Activated CD4-positive, alpha-beta T cell treated with anti-CD3 and anti-CD28 coated beads, Interleukin-2, amount 50 U/mL, for 48 hours (primary cell): ENCODE results near the gene PIGZ.
"Not testable (repeated sequence)": the region's sequence is repeated elsewhere in the genome, so short reads cannot be mapped to it uniquely, and the experiment has no call there.

Source experiments
- DNase-seq, 2 experiments: peaks; one replicate each; pipeline ENCODE4 v3.0.0-alpha.2; 2020

Gene PIGZ

DNA sequence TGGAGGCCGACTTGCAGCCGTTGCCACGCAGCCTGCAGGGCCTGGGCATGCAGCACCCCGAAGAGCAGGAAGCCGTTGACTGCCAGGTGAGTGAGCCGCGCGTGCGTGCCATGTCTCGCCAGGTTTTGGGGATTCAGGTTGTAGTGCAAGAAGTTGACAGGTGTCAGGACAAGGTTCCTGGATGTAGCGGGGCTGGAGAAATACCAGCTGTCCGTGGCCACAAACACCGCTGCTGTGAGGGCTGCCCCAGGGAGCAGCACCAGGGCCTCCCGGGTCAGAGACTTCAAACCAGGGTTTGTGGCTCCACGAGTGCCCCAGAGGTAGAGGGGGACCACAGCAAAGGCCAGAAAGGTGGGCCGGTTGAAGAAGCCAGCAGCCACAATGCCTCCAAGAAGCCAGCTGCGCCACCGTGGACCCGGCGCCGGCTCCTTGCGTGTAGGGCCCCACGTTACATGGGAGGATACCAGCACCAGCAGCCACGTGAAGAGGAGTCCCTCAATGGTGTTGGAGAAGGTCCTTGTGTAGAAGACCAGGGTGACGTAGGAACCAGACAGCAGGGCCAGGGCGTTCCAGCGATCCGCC lies 20.7 kb downstream of the PIGZ start:
- no peak for DNase-seq

DNA sequence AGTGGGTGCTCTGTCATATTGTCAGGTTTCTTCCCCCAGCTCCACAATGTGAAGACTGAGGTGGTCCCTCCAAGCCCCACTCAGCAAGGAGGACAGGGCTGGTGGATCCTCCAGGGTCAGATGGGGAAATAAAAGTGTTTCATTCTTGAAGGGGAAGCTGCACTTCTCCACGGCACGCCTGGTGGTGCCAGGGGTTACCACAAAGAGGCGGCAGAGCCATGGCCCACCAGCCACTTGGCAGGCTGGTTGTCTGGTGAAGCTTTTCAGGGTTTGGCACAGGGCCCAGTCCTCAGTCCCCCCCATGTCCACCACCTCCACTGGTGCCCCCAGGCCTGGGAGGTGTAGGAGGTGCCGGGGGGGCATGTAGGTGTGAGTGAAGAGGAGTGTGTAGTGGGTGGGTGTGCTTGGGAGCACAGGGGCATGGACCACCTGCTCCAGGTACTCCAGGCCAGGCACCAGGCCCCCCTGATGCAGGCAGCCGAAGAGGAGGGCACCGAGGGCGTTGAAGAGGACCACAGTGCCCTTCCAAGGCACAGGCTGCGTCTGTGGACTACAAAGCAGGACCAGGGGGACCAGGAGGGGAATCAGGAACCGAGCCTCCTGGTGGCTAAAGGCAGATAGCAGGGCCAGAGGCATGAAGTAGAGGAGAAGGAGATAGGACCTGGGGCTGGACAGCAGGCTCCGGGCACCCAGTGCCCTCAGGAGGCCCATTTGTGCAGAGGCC lies 21.3 kb downstream of the PIGZ start:
- no peak for DNase-seq

DNA sequence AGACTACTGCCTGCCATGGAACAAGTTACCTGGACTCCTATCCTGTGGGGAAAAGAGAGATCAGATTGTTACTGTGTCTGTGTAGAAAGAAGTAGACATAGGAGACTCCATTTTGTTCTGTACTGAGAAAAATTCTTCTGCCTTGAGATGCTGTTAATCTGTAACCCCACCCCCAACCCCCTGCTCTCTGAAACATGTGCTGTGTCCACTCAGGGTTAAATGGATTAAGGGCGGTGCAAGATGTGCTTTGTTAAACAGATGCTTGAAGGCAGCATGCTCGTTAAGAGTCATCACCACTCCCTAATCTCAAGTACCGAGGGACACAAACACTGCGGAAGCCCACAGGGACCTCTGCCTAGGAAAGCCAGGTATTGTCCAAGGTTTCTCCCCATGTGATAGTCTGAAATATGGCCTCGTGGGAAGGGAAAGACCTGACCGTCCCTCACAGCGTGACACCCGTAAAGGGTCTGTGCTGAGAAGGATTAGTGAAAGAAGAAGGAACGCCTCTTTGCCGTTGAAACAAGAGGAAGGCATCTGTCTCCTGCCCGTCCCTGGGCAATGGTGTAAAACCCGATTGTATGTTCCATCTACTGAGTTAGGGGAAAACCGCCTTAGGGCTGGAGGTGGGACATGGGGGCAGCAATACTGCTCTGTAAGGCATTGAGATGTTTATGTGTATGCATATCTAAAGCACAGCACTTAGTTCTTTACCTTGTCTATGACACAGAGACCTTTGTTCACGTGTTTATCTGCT lies 24.4 kb downstream of the PIGZ start:
- DNase-seq = not testable (repeated sequence)

DNA sequence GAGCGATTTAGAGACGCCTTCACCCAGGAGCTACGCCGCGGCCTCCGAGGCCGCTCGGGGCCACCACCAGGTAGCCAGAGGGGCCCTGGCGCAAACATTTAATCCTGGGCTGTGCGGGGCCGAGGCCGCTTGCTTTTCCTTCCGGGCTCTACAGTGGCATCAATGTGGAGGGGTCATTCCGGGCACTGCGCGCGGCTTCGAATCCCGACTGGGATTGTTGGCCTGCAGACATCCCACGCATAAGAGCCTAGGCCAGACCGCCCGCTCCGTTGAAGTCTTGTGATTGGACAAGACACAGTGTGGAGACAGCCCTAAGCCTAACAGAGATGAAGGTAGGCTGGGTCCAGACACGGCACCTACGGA lies 25.7 kb downstream of the PIGZ start:
- peak in 1 of 2 experiments; percentile 32 for DNase-seq

DNA sequence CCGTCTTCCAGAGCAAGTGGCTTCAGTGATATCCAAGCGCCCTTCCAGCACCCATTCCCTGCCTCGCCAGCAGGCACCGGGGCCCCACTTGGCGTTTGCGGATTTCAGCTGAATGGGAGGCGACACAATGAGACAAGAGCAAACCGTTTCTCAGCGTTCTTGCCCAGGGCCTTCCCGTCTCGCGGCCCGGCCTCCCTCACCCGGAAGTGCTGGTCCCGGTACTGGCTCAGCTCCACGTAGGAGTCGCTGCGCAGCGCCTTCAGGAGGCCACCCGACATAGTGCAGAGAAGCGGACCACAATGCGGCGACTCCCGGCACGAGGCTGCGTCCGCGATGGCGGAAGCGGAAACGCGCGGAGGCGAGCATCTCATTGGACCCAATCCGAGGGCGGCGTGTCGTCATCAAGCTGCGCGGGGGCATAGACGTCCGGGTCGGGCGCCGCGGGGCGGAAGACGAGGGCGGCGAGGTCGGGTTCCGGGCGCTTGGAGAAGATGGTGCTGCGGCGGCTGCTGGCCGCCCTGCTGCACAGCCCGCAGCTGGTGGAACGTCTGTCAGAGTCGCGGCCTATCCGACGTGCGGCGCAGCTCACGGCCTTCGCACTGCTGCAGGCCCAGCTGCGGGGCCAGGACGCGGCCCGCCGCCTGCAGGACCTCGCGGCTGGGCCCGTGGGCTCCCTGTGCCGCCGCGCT lies 26.3 kb downstream of the PIGZ start, which contains the start of gene NCBP2:
Gene NCBP2, minus strand, starts transcription at position 303 of the 689 bp plus-strand sequence. Its CDS starts 25 bp downstream, at position 278.
- peak; percentile 100 for DNase-seq

DNA sequence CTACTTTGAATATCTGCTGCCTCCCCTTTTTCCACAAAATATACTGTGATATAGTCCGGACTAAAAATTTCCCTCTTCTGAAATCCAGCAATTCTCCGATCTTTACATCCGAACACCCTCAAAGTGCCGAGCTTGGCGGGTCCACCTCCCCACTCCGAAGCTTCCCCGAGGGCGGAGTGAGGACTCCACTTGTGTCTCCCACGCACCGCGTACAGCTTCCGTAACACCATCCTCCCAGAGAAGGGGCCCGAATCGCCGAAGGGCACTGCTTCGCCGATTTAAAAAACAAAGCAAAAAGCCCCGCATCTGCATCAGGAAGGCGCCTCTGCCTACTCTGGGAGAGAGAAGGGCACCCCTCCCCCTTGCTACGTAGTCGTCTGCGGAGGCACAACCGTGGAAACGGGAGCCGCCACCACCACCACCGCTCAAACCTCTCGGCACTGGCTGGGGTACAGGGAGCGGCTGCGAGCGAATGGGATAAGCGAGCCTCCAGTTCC lies 26.9 kb downstream of the PIGZ start:
- DNase-seq = peak; percentile 73 to 75

DNA sequence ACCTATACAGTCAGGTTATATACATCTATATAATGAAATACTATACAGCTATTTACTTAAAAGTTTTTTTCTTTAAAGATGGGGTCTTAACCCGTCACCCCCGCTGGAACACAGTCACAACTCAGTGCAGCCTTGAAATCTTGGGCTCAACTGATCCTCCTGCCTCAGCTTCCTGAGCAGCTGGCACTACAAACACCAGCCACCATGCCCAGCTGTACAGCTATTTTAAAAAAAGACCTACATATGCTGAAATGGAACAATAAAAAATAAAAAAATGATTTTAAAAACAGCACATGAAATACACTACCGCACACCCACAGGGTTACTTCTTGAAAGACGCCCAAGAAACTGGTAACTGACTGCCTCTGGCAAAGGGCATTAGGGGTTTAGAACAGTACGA lies 30.1 kb downstream of the PIGZ start:
- DNase-seq = no peak

DNA sequence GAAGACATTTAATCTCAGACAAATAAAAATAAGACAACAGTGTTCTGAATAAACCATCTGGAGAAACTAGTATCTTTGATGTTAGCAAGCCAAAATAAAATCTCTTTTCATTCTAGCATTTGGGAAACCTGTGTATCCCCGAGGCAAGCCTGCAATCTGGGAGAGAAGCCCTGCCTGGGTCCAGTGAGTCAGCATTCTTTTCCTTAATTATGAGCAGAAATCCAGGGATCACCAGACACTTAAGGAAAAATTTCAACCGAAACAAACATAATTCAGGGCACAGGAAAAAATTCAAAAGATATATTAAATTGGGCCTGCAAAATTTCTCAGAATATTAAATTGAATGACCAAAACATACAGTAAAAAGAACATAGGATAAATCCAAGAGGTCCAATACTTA lies 30.5 kb downstream of the PIGZ start:
- DNase-seq = no peak

DNA sequence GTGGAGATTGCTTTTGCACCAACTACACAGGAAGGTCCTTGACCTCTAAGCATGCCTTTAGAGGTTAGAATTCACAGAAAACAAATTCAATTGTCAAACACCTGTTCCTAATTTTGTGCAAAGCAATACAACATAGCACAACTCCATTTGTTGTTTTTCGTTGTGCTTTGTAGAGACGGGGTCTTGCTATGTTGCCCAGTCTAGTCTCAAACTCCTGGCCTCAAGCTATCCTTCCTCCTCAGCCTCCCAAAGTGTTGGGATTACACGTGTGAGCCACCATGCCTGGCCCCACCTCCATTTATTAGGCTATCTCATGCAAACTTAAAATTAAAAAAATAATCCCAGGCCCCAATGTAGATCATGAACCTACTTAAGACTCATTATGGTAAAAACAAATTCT lies 32.3 kb downstream of the PIGZ start:
- DNase-seq = no peak

DNA sequence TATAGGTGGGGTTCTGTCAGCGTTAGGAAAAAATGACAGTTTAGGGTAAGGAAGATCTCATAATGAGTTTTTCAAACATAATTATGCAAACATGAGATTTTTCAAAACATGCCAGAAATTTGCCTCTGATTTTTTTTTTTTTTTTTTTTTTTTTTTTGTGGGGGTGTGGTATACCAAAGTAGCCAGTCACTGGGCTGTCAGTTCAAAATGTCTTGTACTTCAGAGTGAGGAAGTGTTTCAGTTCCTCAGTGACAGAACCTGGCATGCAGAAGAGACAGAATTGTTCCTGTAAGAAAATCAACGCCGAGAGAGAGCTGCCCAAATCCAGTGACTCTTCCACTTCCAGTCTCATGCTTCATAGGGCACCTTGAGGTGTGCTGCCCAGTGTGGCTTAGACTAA lies 36.0 kb downstream of the PIGZ start:
- no peak for DNase-seq

DNA sequence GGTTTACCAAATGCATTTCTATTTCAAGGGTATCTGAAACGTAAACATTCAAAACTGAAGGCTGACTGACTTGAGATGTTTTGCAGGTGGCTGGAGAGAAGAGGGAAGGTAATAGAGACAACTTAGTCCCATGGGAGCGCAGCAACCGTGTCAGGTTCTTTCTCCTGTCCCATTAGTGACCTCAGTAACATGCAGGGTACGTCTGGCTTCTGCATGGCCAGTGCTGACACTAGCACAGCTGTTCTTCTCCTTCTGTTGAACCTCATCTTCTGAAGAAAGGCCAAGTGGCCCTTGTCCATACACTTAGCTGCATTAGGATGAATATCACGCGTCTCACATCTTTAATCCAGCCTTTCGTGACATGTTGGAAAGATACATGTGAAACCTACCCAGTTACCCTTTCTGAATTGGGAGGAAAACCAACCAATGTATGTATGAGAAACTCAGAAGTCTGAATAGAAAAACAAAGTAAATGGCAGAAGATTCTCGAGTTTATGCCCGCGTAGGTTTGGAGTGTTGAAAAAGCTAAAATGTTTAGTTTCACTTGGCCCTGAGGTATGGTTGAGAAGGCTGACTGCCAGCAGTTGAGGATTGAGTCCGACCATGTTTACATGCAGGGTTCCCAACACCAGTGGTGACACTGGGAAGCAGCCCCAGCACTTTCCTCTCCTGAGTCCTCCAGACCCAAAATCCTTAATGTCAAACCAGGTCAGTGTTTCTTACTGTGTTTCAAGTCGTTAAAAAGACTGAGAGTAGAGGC lies 36.6 kb downstream of the PIGZ start:
- DNase-seq = no peak

DNA sequence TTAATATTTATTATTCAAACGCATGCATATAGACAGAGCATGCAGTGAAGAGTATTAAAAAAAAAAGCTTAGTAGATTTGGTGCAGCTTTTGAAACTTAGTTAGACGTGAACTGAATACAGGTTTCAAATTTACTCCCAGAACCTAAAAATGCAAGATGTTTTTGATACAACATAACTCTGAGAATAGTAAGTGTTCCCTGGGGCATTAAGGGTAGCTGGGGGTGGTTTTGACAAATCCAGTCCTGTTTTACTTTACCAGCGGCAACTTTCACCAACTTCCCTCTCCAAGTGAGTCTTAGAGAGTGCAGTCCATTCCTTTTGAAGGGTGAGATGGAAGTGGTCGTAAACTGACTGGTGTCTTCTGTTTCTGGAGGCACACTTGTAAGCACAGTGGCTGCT lies 37.5 kb downstream of the PIGZ start:
- no peak for DNase-seq

DNA sequence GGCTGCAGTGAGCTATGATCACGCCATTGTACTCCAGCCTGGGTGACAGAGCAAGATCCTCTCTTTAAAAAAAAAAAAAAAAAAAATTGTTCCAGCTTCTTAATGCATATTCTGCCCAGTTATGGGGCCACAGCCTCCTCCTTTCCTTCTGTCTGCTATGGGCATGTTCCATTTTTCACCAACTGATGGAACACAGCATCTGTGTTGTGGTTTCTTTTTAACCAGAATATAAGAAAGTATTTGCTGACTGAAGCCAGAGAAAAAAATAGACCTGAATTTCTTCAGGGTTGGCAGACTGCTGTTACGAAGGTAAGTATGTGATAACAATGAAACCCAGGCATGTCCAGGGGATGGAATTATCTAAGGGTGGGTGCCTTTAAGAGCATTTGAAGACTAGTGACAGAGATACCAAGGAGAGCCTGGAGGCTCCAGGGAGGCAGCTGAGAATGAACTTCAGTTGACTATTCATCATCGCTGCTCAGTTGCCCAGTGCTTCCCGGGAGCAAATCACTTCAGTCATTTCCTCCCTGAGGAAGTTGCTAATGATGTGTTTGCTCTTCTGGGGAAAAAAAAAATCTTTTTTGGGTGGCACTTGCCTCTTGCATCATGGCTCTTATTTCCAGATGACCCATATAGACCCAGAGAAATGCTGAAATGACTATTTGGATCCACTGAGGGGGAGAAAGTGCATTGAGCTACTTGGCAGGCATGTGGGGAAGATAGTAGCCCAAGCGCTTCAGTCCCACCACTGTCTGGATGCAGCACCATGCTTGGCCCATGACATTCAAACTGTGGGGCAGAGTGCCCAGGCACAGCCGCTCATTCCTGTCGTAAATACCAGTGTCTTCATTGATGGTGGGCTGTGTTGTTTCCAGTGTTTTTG lies 40.8 kb downstream of the PIGZ start:
- no peak for DNase-seq

DNA sequence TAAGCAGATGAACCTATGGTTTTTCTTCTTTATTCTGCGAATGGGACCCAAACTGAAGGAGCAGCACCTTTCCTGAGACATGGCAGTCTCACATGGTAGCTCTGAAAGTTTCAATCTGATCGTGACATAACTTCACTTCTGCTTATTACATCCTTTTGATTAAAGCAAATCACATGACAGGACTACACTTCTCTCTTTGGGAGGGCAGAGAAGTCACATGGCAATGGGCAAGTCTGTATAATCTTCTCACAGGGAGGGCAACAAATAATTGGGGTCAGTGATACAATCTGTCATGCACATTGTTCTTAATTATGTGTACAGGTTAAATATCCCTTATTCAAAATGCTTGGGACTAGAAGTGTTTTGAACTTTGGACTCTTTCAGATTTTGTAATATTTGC lies 47.9 kb downstream of the PIGZ start:
- no peak for DNase-seq

DNA sequence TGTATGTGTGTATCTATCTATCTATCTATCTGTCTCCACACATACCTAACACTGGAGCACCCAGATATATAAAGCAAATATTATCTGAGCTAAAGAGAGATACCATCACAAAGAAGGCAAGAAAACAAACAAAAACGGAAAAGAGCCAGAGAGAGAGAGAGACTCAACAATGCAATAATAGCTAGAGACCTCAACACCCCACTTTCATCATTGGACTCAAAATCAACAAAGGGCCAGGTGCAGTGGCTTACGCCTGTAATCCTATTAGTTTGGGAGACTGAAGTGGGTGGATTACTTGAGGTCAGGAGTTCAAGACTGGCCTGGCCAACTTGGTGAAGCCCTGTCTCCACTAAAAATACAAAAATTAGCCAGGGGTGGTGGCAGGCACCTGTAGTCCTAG lies 49.7 kb downstream of the PIGZ start:
- DNase-seq = no peak

DNA sequence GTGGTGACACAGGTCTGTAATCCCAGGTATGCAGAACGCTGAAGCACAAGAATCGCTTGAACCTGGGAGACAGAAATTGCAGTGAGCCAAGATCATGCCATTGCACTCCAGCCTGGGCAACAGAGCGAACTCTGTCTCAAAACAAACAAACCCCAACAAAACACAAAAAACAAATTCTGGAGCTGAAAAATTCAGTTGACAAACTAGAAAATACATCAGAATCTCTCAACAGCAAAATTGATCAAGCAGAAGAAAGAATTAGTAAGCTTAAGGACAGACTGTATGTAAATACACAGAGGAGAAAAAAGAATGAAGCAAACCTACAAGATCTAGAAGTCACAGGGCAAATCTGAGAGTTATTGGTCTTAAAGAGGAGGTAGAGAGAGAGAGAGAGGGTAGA lies 51.6 kb downstream of the PIGZ start:
- no peak for DNase-seq

DNA sequence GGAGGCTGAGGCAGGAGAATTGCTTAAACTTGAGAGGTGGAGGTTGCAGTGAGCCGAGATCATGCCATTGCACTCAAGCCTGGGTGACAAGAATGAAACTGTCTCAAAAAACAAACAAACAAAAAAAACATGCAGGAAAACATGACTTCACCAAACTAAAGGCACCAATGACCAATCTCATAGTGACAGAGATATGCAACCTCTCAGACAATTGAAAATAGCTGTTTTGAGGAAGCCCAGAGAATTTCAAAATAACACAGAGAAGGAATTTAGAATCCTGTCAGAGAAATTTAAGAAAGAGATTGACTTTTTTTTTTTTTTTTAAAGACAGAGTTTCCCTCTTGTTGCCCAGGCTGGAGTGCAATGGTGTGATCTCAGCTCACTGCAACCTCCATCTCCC lies 52.4 kb downstream of the PIGZ start:
- no peak for DNase-seq

DNA sequence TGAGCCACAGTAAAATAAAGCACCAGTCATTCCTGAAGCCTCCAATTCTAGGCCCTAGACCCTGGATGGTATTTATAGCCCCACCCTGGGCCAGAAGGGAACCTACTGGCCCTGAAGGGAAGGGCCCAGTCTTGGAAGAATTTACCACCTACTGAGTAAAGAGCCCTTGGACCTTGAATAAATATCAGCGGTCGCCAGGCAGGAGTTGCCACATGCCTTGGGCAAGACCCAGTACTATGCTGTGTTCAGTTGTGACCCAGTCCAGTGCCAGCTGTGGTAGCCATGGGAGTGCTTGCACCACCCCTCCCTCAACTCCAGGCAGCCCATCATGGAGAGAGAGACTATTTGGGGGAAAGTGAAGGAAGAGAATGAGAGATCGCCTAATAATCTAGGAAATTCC lies 53.3 kb downstream of the PIGZ start:
- DNase-seq = no peak

DNA sequence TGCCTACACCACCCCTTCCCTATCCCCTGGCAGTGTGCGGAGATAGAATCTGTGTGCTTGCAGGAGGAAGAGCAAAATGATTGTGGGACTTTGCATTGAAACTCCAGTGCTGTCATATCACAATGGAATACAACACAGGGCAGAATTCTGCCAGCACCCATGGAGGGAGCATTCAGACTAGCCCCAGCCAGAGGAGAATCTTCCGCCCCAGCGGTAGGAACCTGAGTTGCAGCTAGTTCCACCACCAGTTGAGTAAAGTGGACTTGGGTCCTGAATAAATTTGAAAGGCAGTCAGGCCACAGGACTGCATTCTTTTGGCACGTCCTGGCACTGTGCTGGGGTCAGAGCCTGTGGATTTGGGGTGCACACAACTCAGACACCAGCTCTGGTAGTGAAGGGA lies 53.8 kb downstream of the PIGZ start:
- DNase-seq = no peak

DNA sequence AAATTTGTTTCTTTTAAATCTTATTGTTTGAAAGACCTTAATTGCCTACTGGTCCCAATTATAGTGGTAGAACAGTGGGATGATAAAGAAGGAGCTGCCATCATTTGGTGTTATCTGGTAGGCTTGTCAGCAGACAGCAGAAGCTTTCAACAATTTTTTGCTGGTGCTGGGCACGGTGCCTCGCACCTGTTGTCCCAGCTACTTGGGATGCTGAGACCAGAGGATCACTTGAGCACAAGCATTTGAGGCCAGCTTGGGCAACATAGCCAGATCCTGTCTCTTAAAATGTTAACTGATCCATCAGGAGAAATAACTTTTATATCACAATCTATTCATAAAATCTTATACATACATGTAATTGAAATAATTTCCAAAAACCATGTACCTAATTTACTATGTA lies 64.9 kb downstream of the PIGZ start:
- DNase-seq = no peak

DNA sequence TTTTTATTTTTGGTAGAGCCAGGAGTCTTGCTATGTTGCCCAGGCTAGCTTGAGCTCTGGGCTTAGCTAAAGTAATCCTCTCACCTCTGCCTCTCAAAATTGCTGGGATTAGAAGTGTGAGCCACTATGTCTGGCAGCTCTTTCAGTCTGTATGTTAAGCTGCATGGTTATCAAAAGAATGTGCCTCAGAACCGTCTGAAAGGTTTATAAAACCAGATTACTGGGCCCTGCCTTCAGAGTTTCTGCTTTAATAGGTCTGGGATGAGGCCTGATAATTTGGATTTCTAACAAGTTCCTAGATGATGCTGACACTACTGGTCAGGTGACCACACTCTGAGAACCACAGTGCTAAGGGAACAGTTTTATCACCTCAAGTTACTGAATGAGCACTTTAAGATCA lies 66.3 kb downstream of the PIGZ start:
- no peak for DNase-seq

DNA sequence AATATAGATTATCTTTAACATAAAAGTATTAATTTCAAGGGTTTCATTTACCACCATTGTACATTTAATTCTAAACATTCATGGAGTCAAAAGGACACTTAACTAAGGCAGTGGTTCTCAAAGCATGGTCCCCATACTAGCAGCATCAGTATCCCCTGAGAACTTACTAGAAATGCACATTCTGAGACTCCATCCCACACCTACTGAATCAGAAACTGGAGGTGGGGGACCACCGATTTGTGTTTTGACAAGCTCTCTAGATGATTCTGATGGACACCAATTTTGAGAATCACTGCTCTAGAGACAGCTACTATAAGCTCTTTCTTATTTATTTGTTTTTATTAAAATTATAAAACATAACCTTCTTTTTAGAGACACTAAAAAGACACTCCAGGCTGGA lies 66.9 kb downstream of the PIGZ start:
- DNase-seq = no peak
